HG02870 (cell line): ENCODE measurements around the gene PRR23E.

Experiments
- ATAC-seq: cut with Tn5 transposase; IDR thresholded peaks from one replicate; pipeline ENCODE4 v1.9.1; 2021; ENCODE audit warnings: mild to moderate bottlenecking, moderate library complexity; ENCODE audit not compliant: unreplicated experiment

The PRR23E gene

GRCh38 chr3:127207727-127208482, 15.0 kb downstream of the PRR23E start:
- no peak for ATAC-seq

GRCh38 chr3:127208483-127209100, 15.7 kb downstream of the PRR23E start:
- ATAC-seq, result no peak

GRCh38 chr3:127209155-127209839, 16.4 kb downstream of the PRR23E start:
- ATAC-seq, result no peak

GRCh38 chr3:127209840-127210653, 17.1 kb downstream of the PRR23E start:
- ATAC-seq, result no peak

- ATAC-seq, result no peak
These were observed 17.7 kb downstream of the PRR23E start for GRCh38 chr3:127210654-127210943.

GRCh38 chr3:127211118-127212060, 18.5 kb downstream of the PRR23E start:
- no peak for ATAC-seq

GRCh38 chr3:127212231-127212630, 19.3 kb downstream of the PRR23E start:
- no peak for ATAC-seq

- ATAC-seq, result no peak
These were observed 19.8 kb downstream of the PRR23E start for GRCh38 chr3:127212711-127213110.

- no peak for ATAC-seq
These were observed 20.5 kb downstream of the PRR23E start for GRCh38 chr3:127213381-127213918.

- no peak for ATAC-seq
These were observed 22.0 kb downstream of the PRR23E start for GRCh38 chr3:127214975-127215374.

GRCh38 chr3:127215714-127216414, 22.9 kb downstream of the PRR23E start:
- no peak for ATAC-seq

GRCh38 chr3:127216415-127217261, 23.7 kb downstream of the PRR23E start:
- no peak for ATAC-seq

- no peak for ATAC-seq
These were observed 24.9 kb downstream of the PRR23E start for GRCh38 chr3:127217596-127218453.

GRCh38 chr3:127218454-127218922, 25.6 kb downstream of the PRR23E start:
- ATAC-seq, result no peak

GRCh38 chr3:127220497-127220896, 27.6 kb downstream of the PRR23E start:
- no peak for ATAC-seq

GRCh38 chr3:127221037-127221436, 28.1 kb downstream of the PRR23E start:
- ATAC-seq, result no peak

GRCh38 chr3:127221446-127222035, 28.6 kb downstream of the PRR23E start:
- ATAC-seq, result no peak
